Gastrocnemius medialis (tissue), 4 donors: ENCODE data around the gene IGSF9B.

Source experiments
- CTCF ChIP-seq, 5 experiments: fragments of 450-650 bp in 3 of 5; fragments of 200-600 bp in 2 of 5; sonication (generic) in 2 of 5; IDR thresholded peaks in 4 of 5; conservative IDR thresholded peaks in 1 of 5; 1 replicate in 4 of 5; 2 replicates in 1 of 5; pipeline ENCODE4 v1.5.1; 2016 to 2019; ENCODE audit warnings: antibody characterized with exemption in 5 of 5, mild to moderate bottlenecking in 3 of 5, moderate library complexity in 3 of 5
- POLR2A ChIP-seq, 2 donors: fragments of 450-650 bp; IDR thresholded peaks; one replicate each; pipeline ENCODE4 v1.6.1; 2017; ENCODE audit warnings: antibody characterized with exemption in 2 of 2, mild to moderate bottlenecking in 2 of 2, moderate library complexity in 2 of 2

GRCh38 chr11:133952199-133953190 is 4.3 kb downstream of the IGSF9B start:
- TF ChIP-seq CTCF (IDR thresholded peaks at IDR 0.05 in 4 of 5, conservative IDR thresholded peaks at IDR 0.05 in 1 of 5) (no peak), POLR2A (IDR thresholded peaks at IDR 0.05) (no peak)
